NK-92 (cell line): ENCODE measurements around the gene TEAD4.

ENCODE experiments used
- DNase-seq: peaks from one replicate; lab custom pipeline; 2025; ENCODE audit not compliant: unreplicated experiment; lab: John Stamatoyannopoulos, UW

Gene TEAD4

GRCh38 chr12:2960390-2960956 is 1.3 kb downstream of the TEAD4 start:
- DNase-seq = no peak

GRCh38 chr12:2960996-2961616 is 1.9 kb downstream of the TEAD4 start:
- no peak for DNase-seq

- DNase-seq = no peak
Observed at GRCh38 chr12:2961705-2962104, 2.5 kb downstream of the TEAD4 start.

GRCh38 chr12:2963154-2963759 is 4.1 kb downstream of the TEAD4 start:
- no peak for DNase-seq

- DNase-seq = no peak
Observed at GRCh38 chr12:2963760-2964292, 4.6 kb downstream of the TEAD4 start.

- no peak for DNase-seq
Observed at GRCh38 chr12:2967651-2968050, 8.5 kb downstream of the TEAD4 start.

- no peak for DNase-seq
Observed at GRCh38 chr12:2970744-2971143, 11.5 kb downstream of the TEAD4 start.

GRCh38 chr12:2973566-2973965 is 14.4 kb downstream of the TEAD4 start:
- DNase-seq = no peak

GRCh38 chr12:2974560-2974971 is 15.4 kb downstream of the TEAD4 start:
- DNase-seq = no peak

GRCh38 chr12:2976581-2976996 is 17.4 kb downstream of the TEAD4 start:
- no peak for DNase-seq

GRCh38 chr12:2977776-2978175 is 18.6 kb downstream of the TEAD4 start:
- DNase-seq = no peak

- no peak for DNase-seq
Observed at GRCh38 chr12:2979806-2980205, 20.6 kb downstream of the TEAD4 start.

GRCh38 chr12:2980630-2981029 is 21.4 kb downstream of the TEAD4 start:
- no peak for DNase-seq

GRCh38 chr12:2982361-2982760 is 23.2 kb downstream of the TEAD4 start:
- DNase-seq = no peak

- no peak for DNase-seq
Observed at GRCh38 chr12:2984249-2984648, 25.1 kb downstream of the TEAD4 start.

- no peak for DNase-seq
Observed at GRCh38 chr12:2984698-2985097, 25.5 kb downstream of the TEAD4 start.

- no peak for DNase-seq
Observed at GRCh38 chr12:2986876-2987275, 27.7 kb downstream of the TEAD4 start.

- no peak for DNase-seq
Observed at GRCh38 chr12:2988494-2988893, 29.3 kb downstream of the TEAD4 start.

GRCh38 chr12:2992724-2993123 is 33.5 kb downstream of the TEAD4 start:
- no peak for DNase-seq

- no peak for DNase-seq
Observed at GRCh38 chr12:2997989-2998670, 38.9 kb downstream of the TEAD4 start.

GRCh38 chr12:2998789-2999264 is 39.6 kb downstream of the TEAD4 start:
- no peak for DNase-seq
